ENCODE results near the gene EHMT2.

DNA sequence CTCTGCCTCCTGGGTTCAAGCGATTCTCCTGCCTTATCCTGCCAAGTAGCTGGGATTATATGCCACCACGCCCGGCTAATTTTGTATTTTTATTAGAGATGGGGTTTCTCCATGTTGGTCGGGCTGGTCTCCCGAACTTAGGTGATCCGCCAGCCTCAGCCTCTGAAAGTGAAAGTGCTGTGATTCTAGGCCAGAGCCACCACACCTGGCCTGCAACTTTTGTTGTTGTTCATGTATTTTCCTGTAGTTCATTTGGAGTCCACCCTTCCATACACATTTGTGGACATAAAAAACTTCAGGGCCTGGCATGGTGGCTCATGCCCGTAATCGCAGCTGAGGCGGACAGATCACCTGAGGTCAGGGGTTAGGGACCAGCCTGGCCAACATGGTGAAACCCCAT lies 55.4 kb downstream of the EHMT2 start:
- TF ChIP-seq POLR2A (IDR thresholded peaks at IDR 0.05; ENCODE audit: borderline replicate concordance, extremely low read depth, insufficient read depth, insufficient read length) (no peak), RAD21 (IDR thresholded peaks at IDR 0.05; ENCODE audit: low read depth) (no peak)
- TF ChIP-seq, protein P1, sequence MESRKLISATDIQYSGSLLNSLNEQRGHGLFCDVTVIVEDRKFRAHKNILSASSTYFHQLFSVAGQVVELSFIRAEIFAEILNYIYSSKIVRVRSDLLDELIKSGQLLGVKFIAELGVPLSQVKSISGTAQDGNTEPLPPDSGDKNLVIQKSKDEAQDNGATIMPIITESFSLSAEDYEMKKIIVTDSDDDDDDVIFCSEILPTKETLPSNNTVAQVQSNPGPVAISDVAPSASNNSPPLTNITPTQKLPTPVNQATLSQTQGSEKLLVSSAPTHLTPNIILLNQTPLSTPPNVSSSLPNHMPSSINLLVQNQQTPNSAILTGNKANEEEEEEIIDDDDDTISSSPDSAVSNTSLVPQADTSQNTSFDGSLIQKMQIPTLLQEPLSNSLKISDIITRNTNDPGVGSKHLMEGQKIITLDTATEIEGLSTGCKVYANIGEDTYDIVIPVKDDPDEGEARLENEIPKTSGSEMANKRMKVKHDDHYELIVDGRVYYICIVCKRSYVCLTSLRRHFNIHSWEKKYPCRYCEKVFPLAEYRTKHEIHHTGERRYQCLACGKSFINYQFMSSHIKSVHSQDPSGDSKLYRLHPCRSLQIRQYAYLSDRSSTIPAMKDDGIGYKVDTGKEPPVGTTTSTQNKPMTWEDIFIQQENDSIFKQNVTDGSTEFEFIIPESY (IDR thresholded peaks at IDR 0.05; ENCODE audit: extremely low read depth, insufficient replicate concordance, low read length): no peak
- TF ChIP-seq, protein P2, sequence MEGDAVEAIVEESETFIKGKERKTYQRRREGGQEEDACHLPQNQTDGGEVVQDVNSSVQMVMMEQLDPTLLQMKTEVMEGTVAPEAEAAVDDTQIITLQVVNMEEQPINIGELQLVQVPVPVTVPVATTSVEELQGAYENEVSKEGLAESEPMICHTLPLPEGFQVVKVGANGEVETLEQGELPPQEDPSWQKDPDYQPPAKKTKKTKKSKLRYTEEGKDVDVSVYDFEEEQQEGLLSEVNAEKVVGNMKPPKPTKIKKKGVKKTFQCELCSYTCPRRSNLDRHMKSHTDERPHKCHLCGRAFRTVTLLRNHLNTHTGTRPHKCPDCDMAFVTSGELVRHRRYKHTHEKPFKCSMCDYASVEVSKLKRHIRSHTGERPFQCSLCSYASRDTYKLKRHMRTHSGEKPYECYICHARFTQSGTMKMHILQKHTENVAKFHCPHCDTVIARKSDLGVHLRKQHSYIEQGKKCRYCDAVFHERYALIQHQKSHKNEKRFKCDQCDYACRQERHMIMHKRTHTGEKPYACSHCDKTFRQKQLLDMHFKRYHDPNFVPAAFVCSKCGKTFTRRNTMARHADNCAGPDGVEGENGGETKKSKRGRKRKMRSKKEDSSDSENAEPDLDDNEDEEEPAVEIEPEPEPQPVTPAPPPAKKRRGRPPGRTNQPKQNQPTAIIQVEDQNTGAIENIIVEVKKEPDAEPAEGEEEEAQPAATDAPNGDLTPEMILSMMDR (IDR thresholded peaks at IDR 0.05 in 2 of 3, conservative IDR thresholded peaks at IDR 0.05 in 1 of 3; ENCODE audit: borderline replicate concordance in 1 of 3, insufficient read depth in 1 of 3, low read depth in 2 of 3, low read length in 2 of 3): no peak

Measured in HCT116 (cell line).